ENCODE measurements around the gene PCSK5. TPM values are rescaled to one million over a fixed set of nuclear protein-coding genes. Genes with fewer than 3 reads are reported as not detected.

Gene PCSK5
- polyA plus RNA-seq, 1 donor (not counting 4 experiments of a cell fraction or from before 2014, with no cell fraction given) = 1.9 TPM

DNA sequence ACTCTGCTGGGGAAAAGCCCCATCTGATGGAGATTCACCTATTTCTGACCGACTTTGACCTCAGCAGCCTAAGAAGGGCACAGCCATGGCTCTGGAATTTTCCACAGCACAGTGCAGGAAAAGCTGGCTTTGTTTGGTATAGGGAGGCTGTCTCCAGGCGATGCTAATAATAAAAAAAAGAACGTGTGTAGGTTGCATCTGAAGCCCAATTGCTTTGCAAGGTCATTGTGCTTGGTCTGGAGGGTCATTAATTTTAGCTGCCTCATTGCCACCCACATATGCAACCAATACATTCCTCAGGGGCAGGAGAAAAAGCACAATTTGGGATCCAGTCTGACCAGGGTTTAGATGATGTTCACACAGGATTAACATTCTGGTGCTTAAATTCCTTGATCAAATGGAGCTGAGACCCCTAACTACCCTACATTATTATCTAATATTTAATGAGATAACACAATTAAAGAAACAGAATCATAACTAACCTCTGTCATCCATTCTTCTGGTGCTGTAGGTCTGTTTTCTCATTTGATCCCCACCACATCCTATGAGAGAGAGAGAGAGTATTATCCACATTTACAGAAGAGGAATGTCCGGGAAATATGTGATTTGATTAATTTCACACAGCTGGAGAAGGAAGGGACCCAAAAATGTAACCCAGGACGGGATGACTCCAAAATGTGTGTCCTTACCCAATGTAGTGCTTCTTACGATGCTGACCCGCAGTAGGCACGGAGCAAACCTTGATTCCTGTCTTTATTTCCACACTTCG is 327.8 kb downstream of the PCSK5 start:
- dilution Hi-C loops (cut with MboI; ENCODE audit: extremely low pct_ligation_motif_present, low sequenced_read_pairs) = no loop called here
- H3K4me2 ChIP-seq (ENCODE audit: control insufficient read depth, extremely low read depth, insufficient read depth, low read depth, low read length) = no peak overlapping the region

DNA sequence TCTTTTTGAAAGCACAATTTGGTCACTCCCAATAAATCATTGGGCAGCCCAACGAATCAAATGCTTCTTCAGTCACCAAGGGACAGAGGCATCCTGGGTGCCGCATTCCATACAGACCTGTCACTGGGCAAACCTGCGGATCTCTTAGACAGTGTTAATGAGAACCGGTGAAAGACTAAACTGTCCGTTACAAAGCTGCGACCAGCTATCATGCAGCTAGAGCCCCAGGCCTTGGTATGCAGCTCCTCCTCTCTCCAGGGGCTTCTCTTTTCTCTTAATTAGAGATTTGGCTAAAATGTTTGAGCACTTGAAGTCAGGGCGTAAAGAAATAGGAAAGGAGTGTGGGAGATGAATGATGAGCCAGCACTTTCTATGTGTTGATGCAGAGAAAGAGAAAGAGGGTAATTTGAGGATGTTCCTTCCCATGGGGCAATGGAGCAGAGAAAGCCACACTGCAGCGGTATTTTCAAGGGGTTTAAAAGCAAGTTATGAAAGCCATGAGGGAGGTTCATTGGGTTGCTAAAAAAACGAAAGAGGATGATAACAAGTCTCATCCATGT is 328.5 kb downstream of the PCSK5 start:
- Histone ChIP-seq H3K4me1 (ENCODE audit: control insufficient read depth, extremely low read depth, insufficient read depth, low read length) (peaks cover 29% of the 10 kb centered on the region), H4K20me1 (ENCODE audit: control insufficient read depth, extremely low read depth, insufficient read depth, low read length) (no peaks in the 10 kb centered on the region), H3K9me1 (ENCODE audit: control insufficient read depth, extremely low read depth, insufficient read depth, low read length) (no peaks in the 10 kb centered on the region), H3K9me3 (ENCODE audit: control insufficient read depth, low read depth, low read length) (no peaks in the 10 kb centered on the region), H3K27me3 (ENCODE audit: control insufficient read depth, extremely low read depth, insufficient read depth, low read length) (no peaks in the 10 kb centered on the region), H3K4me3 (ENCODE audit: control insufficient read depth in 2 of 3, extremely low read depth in 1 of 3, insufficient read depth in 2 of 3, low read depth in 1 of 3, low read length in 3 of 3) (no peak overlapping the region), H2AFZ (ENCODE audit: control insufficient read depth, low read length) (no peak overlapping the region), H3K9ac (ENCODE audit: control insufficient read depth, extremely low read depth, insufficient read depth, low read length) (no peak overlapping the region), H3K4me2 (ENCODE audit: control insufficient read depth, extremely low read depth, insufficient read depth, low read depth, low read length) (no peak overlapping the region), H3K79me2 (ENCODE audit: control insufficient read depth, insufficient read depth, low read length) (no peaks in the 10 kb centered on the region), H3K36me3 (ENCODE audit: control insufficient read depth in 2 of 2, extremely low read depth in 1 of 2, insufficient read depth in 2 of 2, low read length in 2 of 2) (no peaks in the 10 kb centered on the region), H3K27ac (ENCODE audit: control insufficient read depth, insufficient read depth, low read length) (no peak overlapping the region)
- TF ChIP-seq, protein P1, sequence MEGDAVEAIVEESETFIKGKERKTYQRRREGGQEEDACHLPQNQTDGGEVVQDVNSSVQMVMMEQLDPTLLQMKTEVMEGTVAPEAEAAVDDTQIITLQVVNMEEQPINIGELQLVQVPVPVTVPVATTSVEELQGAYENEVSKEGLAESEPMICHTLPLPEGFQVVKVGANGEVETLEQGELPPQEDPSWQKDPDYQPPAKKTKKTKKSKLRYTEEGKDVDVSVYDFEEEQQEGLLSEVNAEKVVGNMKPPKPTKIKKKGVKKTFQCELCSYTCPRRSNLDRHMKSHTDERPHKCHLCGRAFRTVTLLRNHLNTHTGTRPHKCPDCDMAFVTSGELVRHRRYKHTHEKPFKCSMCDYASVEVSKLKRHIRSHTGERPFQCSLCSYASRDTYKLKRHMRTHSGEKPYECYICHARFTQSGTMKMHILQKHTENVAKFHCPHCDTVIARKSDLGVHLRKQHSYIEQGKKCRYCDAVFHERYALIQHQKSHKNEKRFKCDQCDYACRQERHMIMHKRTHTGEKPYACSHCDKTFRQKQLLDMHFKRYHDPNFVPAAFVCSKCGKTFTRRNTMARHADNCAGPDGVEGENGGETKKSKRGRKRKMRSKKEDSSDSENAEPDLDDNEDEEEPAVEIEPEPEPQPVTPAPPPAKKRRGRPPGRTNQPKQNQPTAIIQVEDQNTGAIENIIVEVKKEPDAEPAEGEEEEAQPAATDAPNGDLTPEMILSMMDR (optimal IDR thresholded peaks at IDR 0.05 in 1 of 3, IDR thresholded peaks at IDR 0.05 in 1 of 3, conservative IDR thresholded peaks at IDR 0.05 in 1 of 3; ENCODE audit: extremely low read depth in 1 of 3, insufficient read depth in 2 of 3, low read length in 3 of 3) = no peak
- TF ChIP-seq EZH2 (IDR thresholded peaks at IDR 0.05; ENCODE audit: low read length) = no peak
- no peak for FAIRE-seq
- dilution Hi-C loops (cut with MboI; ENCODE audit: extremely low pct_ligation_motif_present, low sequenced_read_pairs) = no loop called here
- no peak for DNase-seq (ENCODE audit: low read depth, low spot score)

More for the DNA sequence above, 327.8 kb downstream of the PCSK5 start:
- no peak overlapping the region for H3K4me3 ChIP-seq (ENCODE audit: control insufficient read depth in 2 of 3, extremely low read depth in 1 of 3, insufficient read depth in 2 of 3, low read depth in 1 of 3, low read length in 3 of 3)
- no peak overlapping the region for H3K9ac ChIP-seq (ENCODE audit: control insufficient read depth, extremely low read depth, insufficient read depth, low read length)
- no peak overlapping the region for H2AFZ ChIP-seq (ENCODE audit: control insufficient read depth, low read length)
- no peak overlapping the region for H3K27ac ChIP-seq (ENCODE audit: control insufficient read depth, insufficient read depth, low read length)
- no peak for FAIRE-seq
- peaks cover 28% of the 10 kb centered on the region for H3K4me1 ChIP-seq (ENCODE audit: control insufficient read depth, extremely low read depth, insufficient read depth, low read length)
- H3K27me3 ChIP-seq (ENCODE audit: control insufficient read depth, extremely low read depth, insufficient read depth, low read length) = no peaks in the 10 kb centered on the region
- H3K79me2 ChIP-seq (ENCODE audit: control insufficient read depth, insufficient read depth, low read length) = no peaks in the 10 kb centered on the region
- no peak for DNase-seq (ENCODE audit: low read depth, low spot score)
- no peaks in the 10 kb centered on the region for H3K9me1 ChIP-seq (ENCODE audit: control insufficient read depth, extremely low read depth, insufficient read depth, low read length)
- no peaks in the 10 kb centered on the region for H3K36me3 ChIP-seq (ENCODE audit: control insufficient read depth in 2 of 2, extremely low read depth in 1 of 2, insufficient read depth in 2 of 2, low read length in 2 of 2)
- TF ChIP-seq EZH2 (IDR thresholded peaks at IDR 0.05; ENCODE audit: low read length) = no peak
- TF ChIP-seq, protein P1 (optimal IDR thresholded peaks at IDR 0.05 in 1 of 3, IDR thresholded peaks at IDR 0.05 in 1 of 3, conservative IDR thresholded peaks at IDR 0.05 in 1 of 3; ENCODE audit: extremely low read depth in 1 of 3, insufficient read depth in 2 of 3, low read length in 3 of 3) = no peak
- no peaks in the 10 kb centered on the region for H3K9me3 ChIP-seq (ENCODE audit: control insufficient read depth, low read depth, low read length)
- no peaks in the 10 kb centered on the region for H4K20me1 ChIP-seq (ENCODE audit: control insufficient read depth, extremely low read depth, insufficient read depth, low read length)
